Left ventricle myocardium superior (tissue), 1 donor: Measurements from ENCODE around the gene NPB. TPM values are rescaled to one million over a fixed set of nuclear protein-coding genes. Genes with fewer than 3 reads are reported as not detected.
A peak's percentile ranks its signal among the peaks of the same experiment; 100 is the strongest.

Experiments
- ATAC-seq: fragments of 200-7000 bp; cut with Tn5 transposase; one replicate; pipeline ENCODE4 v1.9.1; 2020; ENCODE audit warnings: mild to moderate bottlenecking, moderate library complexity
- DNase-seq: peaks from one replicate; pipeline ENCODE4 v3.0.0-alpha.2; 2020
- intact Hi-C: fragments of 100-400 bp; cut with micrococcal nuclease; formaldehyde crosslinking; loops from one replicate; pipeline ENCODE4 v1.11.0; 2022
- long read RNA-seq: library from polyadenylated mRNA; unstranded; transcript quantifications from one replicate; pipeline ENCODE4 v2.0.0, GENCODE V29; 2021
- total RNA-seq: library from RNA; stranded (reverse); fragmentation: NEBNext Ultra II Directional; extraction: Animal tissue kit (Norgen Biotek cat#: 25700); gene quantifications from one replicate; pipeline ENCODE4 v1.2.1, GENCODE V29; 2021
- donor health status: DM: no; HTN: yes; CAD: no; lungs with severe emphysema.

NPB gene
- total RNA-seq: 0.69 TPM
- long read RNA-seq, partial matches to known transcripts: 0 of 1 reads
- long read RNA-seq, other reads (novel, unspliced or antisense): 0 of 1 reads

GRCh38 chr17:81902023-81902652 is at the start of gene NPB:
NPB (plus strand) TSS chr17:81902238; CDS start chr17:81902278, 40 bp downstream.
- intact Hi-C loops: no loop called here

GRCh38 chr17:81854974-81855774 is 46.9 kb upstream of the NPB start:
- DNase-seq (peak; percentile 43), ATAC-seq (peak; percentile 53)
- intact Hi-C loops: no loop called here

More at GRCh38 chr17:81902023-81902652, at the start of gene NPB:
- peak; percentile 62 for DNase-seq
- ATAC-seq: peak; percentile 73

GRCh38 chr17:81858170-81858966 is 43.7 kb upstream of the NPB start:
- ATAC-seq (no peak), DNase-seq (no peak)
- intact Hi-C loops: no loop called here

- ATAC-seq: no peak
- DNase-seq: no peak
- intact Hi-C loops: no loop called here
Observed at GRCh38 chr17:81858967-81859905, 42.8 kb upstream of the NPB start.

- intact Hi-C loops: no loop called here
- DNase-seq: peak; percentile 99
- peak; percentile 1 for ATAC-seq
Observed at GRCh38 chr17:81859906-81860755, 41.9 kb upstream of the NPB start, which contains the start of gene P4HB. P4HB (minus strand) TSS chr17:81860535; CDS start chr17:81860471, 64 bp downstream.

- peak; percentile 94 for ATAC-seq
- peak; percentile 99 for DNase-seq
- intact Hi-C loops: no loop called here
Observed at GRCh38 chr17:81860756-81861568, 41.1 kb upstream of the NPB start.

- DNase-seq: no peak
- intact Hi-C loops: no loop called here
- no peak for ATAC-seq
Observed at GRCh38 chr17:81863123-81863675, 38.8 kb upstream of the NPB start.

- intact Hi-C loops: no loop called here
- no peak for ATAC-seq
- no peak for DNase-seq
Observed at GRCh38 chr17:81863833-81864768, 37.9 kb upstream of the NPB start.

- ATAC-seq: no peak
- intact Hi-C loops: no loop called here
- no peak for DNase-seq
Observed at GRCh38 chr17:81865358-81865732, 36.7 kb upstream of the NPB start.

GRCh38 chr17:81865733-81866439 is 36.2 kb upstream of the NPB start:
- DNase-seq: peak; percentile 55
- ATAC-seq: no peak
- intact Hi-C loops: no loop called here

GRCh38 chr17:81866440-81867169 is 35.4 kb upstream of the NPB start:
- DNase-seq (no peak), ATAC-seq (no peak)
- intact Hi-C loops: no loop called here

GRCh38 chr17:81867170-81867990 is 34.7 kb upstream of the NPB start:
- ATAC-seq (no peak), DNase-seq (peak; percentile 59)
- intact Hi-C loops: no loop called here

GRCh38 chr17:81867991-81868673 is 33.9 kb upstream of the NPB start:
- ATAC-seq (no peak), DNase-seq (no peak)
- intact Hi-C loops: no loop called here
